ENCODE measurements around the gene CDIP1. TPM values are rescaled to one million over a fixed set of nuclear protein-coding genes. Genes with fewer than 3 reads are reported as not detected.

CDIP1 gene
- polyA plus RNA-seq, 3 donors = 19.8 to 30.6 (median 26.2) TPM

GRCh38 chr16:4461250-4462085 lies 77.1 kb downstream of the CDIP1 start:
- no peak for DNase-seq (ENCODE audit: low read depth in 3 of 3, low spot score in 2 of 3)

DNA sequence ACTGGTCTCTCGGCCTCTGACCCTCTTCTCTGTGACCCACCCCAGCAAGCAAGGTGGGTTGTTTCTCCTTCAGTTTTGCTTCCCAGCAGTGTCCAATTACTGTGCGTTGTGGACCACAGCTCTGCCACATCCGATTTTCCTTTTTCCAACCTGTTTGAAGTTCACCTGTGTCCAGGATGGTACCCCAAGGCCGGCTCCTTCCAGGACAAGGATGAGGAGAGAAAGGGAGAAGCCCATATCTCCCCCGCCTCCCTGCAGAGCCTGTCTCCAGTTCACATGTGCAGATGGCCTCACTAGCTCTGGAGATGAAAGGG lies 77.7 kb downstream of the CDIP1 start:
- DNase-seq (ENCODE audit: low read depth in 3 of 3, low spot score in 2 of 3) = no peak

Other genes starting within 250 kb of the CDIP1 start
- gene GLIS2, start 222.7 kb downstream of the CDIP1 start, polyA plus RNA-seq (ENCODE audit: insufficient read length in 3 of 3) = 10 to 100 TPM; 30.6 to 36.8 (median 31.1) TPM
- gene PAM16, start 187.5 kb downstream of the CDIP1 start, polyA plus RNA-seq (ENCODE audit: insufficient read length in 3 of 3) = 10 to 100 TPM; 16.8 to 19.6 (median 16.8) TPM
- 10 to 100 TPM; 31.7 to 40.6 (median 32.9) TPM for gene VASN, start 166.9 kb downstream of the CDIP1 start, polyA plus RNA-seq (ENCODE audit: insufficient read length in 3 of 3)
- gene CORO7, start 122.2 kb downstream of the CDIP1 start, polyA plus RNA-seq (ENCODE audit: insufficient read length in 3 of 3) = 10 to 100 TPM; 14.3 to 17.2 (median 14.3) TPM
- 10 to 100 TPM; 31.3 to 35.9 (median 34.8) TPM for gene DNAJA3, start 112.9 kb downstream of the CDIP1 start, polyA plus RNA-seq (ENCODE audit: insufficient read length in 3 of 3)
- gene NMRAL1, start 64.1 kb downstream of the CDIP1 start, polyA plus RNA-seq (ENCODE audit: insufficient read length in 3 of 3) = 10 to 100 TPM; 31.4 to 44.2 (median 37.3) TPM
- 10 to 100 TPM; 47.3 to 49.0 (median 48.3) TPM for gene HMOX2, start 62.4 kb downstream of the CDIP1 start, polyA plus RNA-seq (ENCODE audit: insufficient read length in 3 of 3)
- gene C16orf96, start 17.6 kb upstream of the CDIP1 start, polyA plus RNA-seq (ENCODE audit: insufficient read length in 3 of 3) = under 1 TPM; 0.08 to 0.26 (median 0.18) TPM
- gene UBALD1, start 76.1 kb upstream of the CDIP1 start, polyA plus RNA-seq (ENCODE audit: insufficient read length in 3 of 3) = 10 to 100 TPM; 10.0 to 12.1 (median 10.2) TPM
- 10 to 100 TPM; 35.5 to 42.6 (median 35.8) TPM for gene MGRN1, start 86.1 kb upstream of the CDIP1 start, polyA plus RNA-seq (ENCODE audit: insufficient read length in 3 of 3)
- 10 to 100 TPM; 33.1 to 42.0 (median 38.4) TPM for gene NUDT16L1, start 154.8 kb upstream of the CDIP1 start, polyA plus RNA-seq (ENCODE audit: insufficient read length in 3 of 3)
- gene ANKS3, start 195.5 kb upstream of the CDIP1 start, polyA plus RNA-seq (ENCODE audit: insufficient read length in 3 of 3) = 10 to 100 TPM; 17.0 to 19.7 (median 18.9) TPM
- 1 to 10 TPM; 1.2 to 2.3 (median 1.8) TPM for gene DNAAF8, start 195.8 kb upstream of the CDIP1 start, polyA plus RNA-seq (ENCODE audit: insufficient read length in 3 of 3)
- gene ZNF500, start 228.4 kb upstream of the CDIP1 start, polyA plus RNA-seq (ENCODE audit: insufficient read length in 3 of 3) = 10 to 100 TPM; 12.4 to 13.7 (median 13.4) TPM
- gene SEPTIN12, start 249.6 kb upstream of the CDIP1 start, polyA plus RNA-seq (ENCODE audit: insufficient read length in 3 of 3) = under 1 TPM in 1 of 3 donors, not detected in 2; 0.19 TPM